ENCODE results near the gene ROR2.

GRCh38 chr9:91655658-91656057 lies 294.4 kb downstream of the ROR2 start:
- TF ChIP-seq POLR2A (IDR thresholded peaks at IDR 0.05; ENCODE audit: low read length) = no peak
- no peak for TF ChIP-seq GATA1 (IDR thresholded peaks at IDR 0.05; ENCODE audit: low read depth, low read length)
